ENCODE measurements around the gene GABRD.

GRCh38 chr1:2014741-2015735, 4.1 kb upstream of the GABRD start:
- no peak for TF ChIP-seq ZNF274 (IDR thresholded peaks at IDR 0.05; ENCODE audit: low read depth, low read length)
- TF ChIP-seq YY1 (IDR thresholded peaks at IDR 0.05; ENCODE audit: insufficient read depth, insufficient read length) = no peak

All from NT2/D1 (cell line).